ENCODE results near the gene OSBPL3. TPM values are rescaled to one million over a fixed set of nuclear protein-coding genes. Genes with fewer than 3 reads are reported as not detected.

Gene OSBPL3
- total RNA-seq, 1 experiment from 2014 or later = 36.8 TPM

- H3K4me3 ChIP-seq (replicated peaks in 1 of 2; ENCODE audit: low read depth in 1 of 2, low read length in 2 of 2) = no peak overlapping the region
- H3K4me1 ChIP-seq (ENCODE audit: control insufficient read depth in 1 of 2, insufficient read depth in 2 of 2, low read length in 2 of 2) = no peaks in the 10 kb centered on the region
- ChIA-PET CTCF (no interaction called here), POLR2A (no interaction called here), RAD21 (ENCODE audit: low non-redundant PET in 1 of 2, low total read pairs in 2 of 2, uncharacterized antibody in 2 of 2, unreplicated experiment in 2 of 2) (no interaction called here)
- no peak for DNase-seq (ENCODE audit: low read depth, low spot score)
- H4K20me1 ChIP-seq (ENCODE audit: insufficient read depth) = no peaks in the 10 kb centered on the region
- H3K9ac ChIP-seq (ENCODE audit: low read length) = no peak overlapping the region
- no peaks in the 10 kb centered on the region for H3K9me2 ChIP-seq (ENCODE audit: insufficient read depth)
- H2AFZ ChIP-seq (ENCODE audit: low read depth, low read length, poor library complexity, severe bottlenecking) = no peak overlapping the region
- no TSS peak for BruUV-seq (replicated peaks)
- H3K4me2 ChIP-seq (ENCODE audit: low read length) = no peak overlapping the region
- peaks cover 0 to 9% of the 10 kb centered on the region in 2 experiments; a peak in 1 of 4 replicates for H3K36me3 ChIP-seq (ENCODE audit: control insufficient read depth in 1 of 2, insufficient read depth in 2 of 2, low read length in 2 of 2)
- H3K79me2 ChIP-seq (ENCODE audit: insufficient read depth, low read length) = no peaks in the 10 kb centered on the region
- no peaks in the 10 kb centered on the region for H3K9me3 ChIP-seq (ENCODE audit: control insufficient read depth in 1 of 2, insufficient read depth in 1 of 2, low read depth in 1 of 2, low read length in 2 of 2)
- intact Hi-C loops (cut with micrococcal nuclease) = no loop called here
- ATAC-seq = no peak
- no peaks in the 10 kb centered on the region for H3K27me3 ChIP-seq (ENCODE audit: insufficient read depth, low read length)
- TF ChIP-seq CEBPB (IDR thresholded peaks at IDR 0.05; ENCODE audit: low read depth) (no peak), POLR2A (IDR thresholded peaks at IDR 0.05; ENCODE audit: borderline replicate concordance, extremely low read depth, insufficient read depth, insufficient read length) (no peak)
- no peak overlapping the region for H3K27ac ChIP-seq (ENCODE audit: low read depth, low read length)
Measured at GRCh38 chr7:24870766-24871165, 109.2 kb downstream of the OSBPL3 start.

DNA sequence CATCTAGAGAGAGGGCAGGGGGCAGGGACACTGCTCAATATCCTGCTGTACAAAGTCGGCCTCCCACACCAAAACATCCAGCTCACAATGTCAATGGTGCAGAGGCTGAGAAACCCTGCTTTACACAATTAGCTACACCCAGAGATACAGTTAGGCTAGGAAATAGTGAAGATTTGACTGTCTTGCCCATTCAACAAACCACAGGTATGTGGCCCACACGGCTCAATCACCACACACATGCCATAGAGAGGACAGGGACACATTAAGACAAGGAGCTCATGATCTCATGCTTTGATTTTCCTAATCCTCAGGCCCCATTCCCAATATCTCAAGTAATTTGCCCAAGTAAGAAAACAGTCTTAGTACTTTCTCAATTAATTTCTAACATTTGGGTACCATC, 110.4 kb downstream of the OSBPL3 start:
- CTCF ChIA-PET = no interaction called here
- H3K9me2 ChIP-seq (ENCODE audit: insufficient read depth) = no peaks in the 10 kb centered on the region
- intact Hi-C loops (cut with micrococcal nuclease) = no loop called here
- no peak overlapping the region for H3K4me3 ChIP-seq (replicated peaks in 1 of 2; ENCODE audit: low read depth in 1 of 2, low read length in 2 of 2)
- RAD21 ChIA-PET (ENCODE audit: low non-redundant PET in 1 of 2, low total read pairs in 2 of 2, uncharacterized antibody in 2 of 2, unreplicated experiment in 2 of 2) = no interaction called here
- no peak overlapping the region for H3K4me2 ChIP-seq (ENCODE audit: low read length)
- no TSS peak for BruUV-seq (replicated peaks)
- H3K9me3 ChIP-seq (ENCODE audit: control insufficient read depth in 1 of 2, insufficient read depth in 1 of 2, low read depth in 1 of 2, low read length in 2 of 2) = no peaks in the 10 kb centered on the region
- no peaks in the 10 kb centered on the region for H3K27me3 ChIP-seq (ENCODE audit: insufficient read depth, low read length)
- H3K27ac ChIP-seq (ENCODE audit: low read depth, low read length) = no peak overlapping the region
- H3K9ac ChIP-seq (ENCODE audit: low read length) = no peak overlapping the region
- no peak for TF ChIP-seq JUND (IDR thresholded peaks at IDR 0.05)
- no peak for TF ChIP-seq RAD21 (IDR thresholded peaks at IDR 0.05; ENCODE audit: low read depth)
- no peak for TF ChIP-seq SRF (IDR thresholded peaks at IDR 0.05; ENCODE audit: low read depth)
- TF ChIP-seq ZBTB33 (IDR thresholded peaks at IDR 0.05; ENCODE audit: extremely low read depth, insufficient replicate concordance, low read length) = no peak
- TF ChIP-seq EZH2 (IDR thresholded peaks at IDR 0.05) = no peak
- TF ChIP-seq ELF1 (IDR thresholded peaks at IDR 0.05; ENCODE audit: borderline replicate concordance, low read depth) = no peak
- TF ChIP-seq YY1 (IDR thresholded peaks at IDR 0.05; ENCODE audit: extremely low read depth, insufficient replicate concordance, low read depth, low read length) = no peak
- TF ChIP-seq EZH2phosphoT487 (IDR thresholded peaks at IDR 0.05; ENCODE audit: borderline replicate concordance) = no peak
- no peak for TF ChIP-seq EGR1 (IDR thresholded peaks at IDR 0.05; ENCODE audit: low read depth)
- TF ChIP-seq TCF7L2 (IDR thresholded peaks at IDR 0.05; ENCODE audit: borderline replicate concordance, extremely low read depth, insufficient read depth, insufficient read length) = no peak
- TF ChIP-seq MAX (IDR thresholded peaks at IDR 0.05) = no peak
- TF ChIP-seq POLR2AphosphoS5 (IDR thresholded peaks at IDR 0.05; ENCODE audit: low read depth, low read length) = no peak
- TF ChIP-seq CBX3 (IDR thresholded peaks at IDR 0.05; ENCODE audit: low read depth) = no peak
- no peak for TF ChIP-seq CEBPB (IDR thresholded peaks at IDR 0.05; ENCODE audit: low read depth)
- no peak for TF ChIP-seq SIN3A (IDR thresholded peaks at IDR 0.05; ENCODE audit: low read depth)
- TF ChIP-seq, protein P1, sequence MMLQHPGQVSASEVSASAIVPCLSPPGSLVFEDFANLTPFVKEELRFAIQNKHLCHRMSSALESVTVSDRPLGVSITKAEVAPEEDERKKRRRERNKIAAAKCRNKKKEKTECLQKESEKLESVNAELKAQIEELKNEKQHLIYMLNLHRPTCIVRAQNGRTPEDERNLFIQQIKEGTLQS (IDR thresholded peaks at IDR 0.05) = no peak
- no peak for TF ChIP-seq ZNF274 (IDR thresholded peaks at IDR 0.05; ENCODE audit: low read depth, low read length)
- TF ChIP-seq ZFX (IDR thresholded peaks at IDR 0.05) = no peak
- no peaks in the 10 kb centered on the region for H4K20me1 ChIP-seq (ENCODE audit: insufficient read depth)
- POLR2A ChIA-PET = no interaction called here
- H3K36me3 ChIP-seq (ENCODE audit: control insufficient read depth in 1 of 2, insufficient read depth in 2 of 2, low read length in 2 of 2) = peaks cover 0 to 19% of the 10 kb centered on the region in 2 experiments; a peak in 1 of 4 replicates
- H2AFZ ChIP-seq (ENCODE audit: low read depth, low read length, poor library complexity, severe bottlenecking) = no peak overlapping the region
- no peak for ATAC-seq
- H3K4me1 ChIP-seq (ENCODE audit: control insufficient read depth in 1 of 2, insufficient read depth in 2 of 2, low read length in 2 of 2) = no peaks in the 10 kb centered on the region
- H3K79me2 ChIP-seq (ENCODE audit: insufficient read depth, low read length) = no peaks in the 10 kb centered on the region
- DNase-seq (ENCODE audit: low read depth, low spot score) = no peak

All from HCT116 (cell line).